Spleen (tissue), 7 donors: ENCODE measurements around the gene IGF2BP1.

ENCODE experiments used
- POLR2A ChIP-seq, 3 donors: fragments of 450-650 bp; IDR thresholded peaks; one replicate each; pipeline ENCODE4 v1.5.1; 2017; ENCODE audit warnings: antibody characterized with exemption in 3 of 3, mild to moderate bottlenecking in 1 of 3
- POLR2AphosphoS5 ChIP-seq, 3 donors: sonication (generic); formaldehyde crosslinking; IDR thresholded peaks; one replicate each; pipeline ENCODE4 v1.5.1; 2017; ENCODE audit warnings: antibody characterized with exemption in 3 of 3
- TF ChIP-seq, protein P1 (sequence below), 11 experiments: fragments of 200-600 bp in 7 of 11; fragments of 450-650 bp in 4 of 11; sonication (generic) in 4 of 11; IDR thresholded peaks in 8 of 11; conservative IDR thresholded peaks in 3 of 11; 1 replicate in 7 of 11; 2 replicates in 4 of 11; pipeline versions ENCODE4 v1.4.0 to v1.8.0; 2016 to 2021; ENCODE audit warnings: antibody characterized with exemption in 11 of 11, inconsistent platforms in 4 of 11, mild to moderate bottlenecking in 1 of 11
- donor health status: DM: no; HTN: no; CAD: no; lungs with moderate emphysema.
- donor health status: DM: no; HTN: no; CAD: no.
- donor health status: DM: no; HTN: no; CAD: no.

DNA sequence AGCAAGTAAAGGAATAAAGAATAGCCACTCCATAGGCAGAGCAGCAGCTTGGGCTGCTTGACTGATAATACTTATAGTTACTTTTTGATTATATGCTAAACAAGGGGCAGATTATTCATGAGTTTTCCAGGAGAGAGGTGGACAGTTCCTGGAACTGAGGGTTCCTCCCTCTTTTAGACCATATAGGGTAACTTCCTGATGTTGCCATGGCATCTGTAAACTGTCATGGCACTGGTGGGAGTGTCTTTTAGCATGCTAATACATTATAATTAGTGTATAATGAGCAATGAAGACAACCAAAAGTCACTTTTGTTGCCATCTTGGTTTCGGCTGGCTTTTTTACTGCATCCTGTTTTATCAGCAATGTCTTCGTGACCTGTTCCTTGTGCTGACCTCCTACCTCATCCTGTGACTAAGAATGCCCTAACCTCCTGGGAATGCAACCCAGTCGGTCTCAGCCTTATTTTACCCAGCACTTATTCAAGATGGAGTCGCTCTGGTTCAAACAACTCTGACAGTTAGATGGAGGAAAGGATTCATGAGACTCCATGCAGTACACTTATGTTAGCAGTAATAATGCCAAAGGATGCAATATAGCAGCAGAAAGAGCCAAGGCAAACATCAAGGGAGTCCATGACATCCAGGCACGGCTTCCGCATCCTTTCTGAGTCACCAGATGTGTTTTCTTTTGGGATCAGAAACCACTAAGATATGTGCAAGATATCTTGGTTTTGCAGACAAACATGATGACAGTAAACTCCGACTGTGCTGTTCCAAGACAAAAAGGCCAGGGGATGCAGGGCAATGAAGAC lies 79.6 kb downstream of the IGF2BP1 start:
- TF ChIP-seq POLR2AphosphoS5 (IDR thresholded peaks at IDR 0.05) (no peak), POLR2A (IDR thresholded peaks at IDR 0.05) (no peak)
- TF ChIP-seq, protein P1, sequence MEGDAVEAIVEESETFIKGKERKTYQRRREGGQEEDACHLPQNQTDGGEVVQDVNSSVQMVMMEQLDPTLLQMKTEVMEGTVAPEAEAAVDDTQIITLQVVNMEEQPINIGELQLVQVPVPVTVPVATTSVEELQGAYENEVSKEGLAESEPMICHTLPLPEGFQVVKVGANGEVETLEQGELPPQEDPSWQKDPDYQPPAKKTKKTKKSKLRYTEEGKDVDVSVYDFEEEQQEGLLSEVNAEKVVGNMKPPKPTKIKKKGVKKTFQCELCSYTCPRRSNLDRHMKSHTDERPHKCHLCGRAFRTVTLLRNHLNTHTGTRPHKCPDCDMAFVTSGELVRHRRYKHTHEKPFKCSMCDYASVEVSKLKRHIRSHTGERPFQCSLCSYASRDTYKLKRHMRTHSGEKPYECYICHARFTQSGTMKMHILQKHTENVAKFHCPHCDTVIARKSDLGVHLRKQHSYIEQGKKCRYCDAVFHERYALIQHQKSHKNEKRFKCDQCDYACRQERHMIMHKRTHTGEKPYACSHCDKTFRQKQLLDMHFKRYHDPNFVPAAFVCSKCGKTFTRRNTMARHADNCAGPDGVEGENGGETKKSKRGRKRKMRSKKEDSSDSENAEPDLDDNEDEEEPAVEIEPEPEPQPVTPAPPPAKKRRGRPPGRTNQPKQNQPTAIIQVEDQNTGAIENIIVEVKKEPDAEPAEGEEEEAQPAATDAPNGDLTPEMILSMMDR (IDR thresholded peaks at IDR 0.05 in 8 of 11, conservative IDR thresholded peaks at IDR 0.05 in 3 of 11): no peak
